NB4 (cell line): ENCODE data around the gene TMEM53.

Source experiments
- DNase-seq: peaks from one replicate; pipeline ENCODE4 v3.0.0; 2010; ENCODE audit warnings: low read depth
- H3K4me3 ChIP-seq: one replicate; pipeline ENCODE4 v1.5.1; 2011; ENCODE audit warnings: mild to moderate bottlenecking, low read depth, low read length, moderate library complexity
- CTCF ChIP-seq: IDR thresholded peaks from one replicate; pipeline ENCODE4 v1.5.1; 2012; ENCODE audit warnings: low read depth, low read length
- MAX ChIP-seq: IDR thresholded peaks from 2 replicates; pipeline ENCODE4 v1.6.1; 2011; ENCODE audit warnings: low read depth, low read length
- MYC ChIP-seq: IDR thresholded peaks from 2 replicates; pipeline ENCODE4 v1.6.1; 2011; ENCODE audit warnings: low read depth, low read length
- POLR2A ChIP-seq: IDR thresholded peaks from 2 replicates; pipeline ENCODE4 v1.6.1; 2011; ENCODE audit warnings: mild to moderate bottlenecking; ENCODE audit not compliant: insufficient read length; ENCODE audit errors: extremely low read depth

Gene TMEM53

GRCh38 chr1:44674113-44675000 lies at the start of gene TMEM53, which contains the start of gene ARMH1:
TMEM53 (minus strand) TSS chr1:44674481; CDS start chr1:44674391, 90 bp downstream.
ARMH1 (plus strand) TSS chr1:44674714; CDS start chr1:44689698, 14,984 bp downstream.
- peak; percentile 96 for DNase-seq
- TF ChIP-seq MAX, result peak; percentile 48; the same call in 1 of the 2 replicates
- TF ChIP-seq POLR2A, result peak; percentile 75
- no peak; the same call in 1 of the 2 replicates for TF ChIP-seq MYC
- peak within 1 kb of the TSS; percentile 67 for H3K4me3 ChIP-seq

GRCh38 chr1:44723496-44724295 lies 49.4 kb upstream of the TMEM53 start:
- TF ChIP-seq POLR2A (peak; percentile 55), MAX (peak; percentile 56), CTCF (no peak), MYC (peak; percentile 63; the same call in 1 of the 2 replicates)
- peak overlapping the region; percentile 65 for H3K4me3 ChIP-seq
- DNase-seq, result peak; percentile 97

GRCh38 chr1:44723064-44723463 lies 48.8 kb upstream of the TMEM53 start:
- TF ChIP-seq MAX (no peak), CTCF (no peak), POLR2A (no peak), MYC (no peak)
- H3K4me3 ChIP-seq, result peak overlapping the region; percentile 65
- no peak for DNase-seq

GRCh38 chr1:44721485-44722361 lies 47.4 kb upstream of the TMEM53 start:
- DNase-seq, result peak; percentile 99
- peak overlapping the region; percentile 49 for H3K4me3 ChIP-seq
- TF ChIP-seq MAX (peak; percentile 99), MYC (peak; percentile 100), CTCF (no peak), POLR2A (peak; percentile 100)

GRCh38 chr1:44720281-44720680 lies 46.0 kb upstream of the TMEM53 start:
- no peak for DNase-seq
- TF ChIP-seq MAX (no peak), MYC (no peak), POLR2A (no peak)
- H3K4me3 ChIP-seq, result no peak overlapping the region

GRCh38 chr1:44719318-44719717 lies 45.0 kb upstream of the TMEM53 start:
- DNase-seq, result no peak
- no peak overlapping the region for H3K4me3 ChIP-seq
- TF ChIP-seq MYC (no peak), CTCF (no peak), POLR2A (no peak), MAX (no peak)
